ENCODE measurements around the gene HSPA14.
"Not testable (repeated sequence)": the region's sequence is repeated elsewhere in the genome, so short reads cannot be mapped to it uniquely, and the experiment has no call there.

The HSPA14 gene

DNA sequence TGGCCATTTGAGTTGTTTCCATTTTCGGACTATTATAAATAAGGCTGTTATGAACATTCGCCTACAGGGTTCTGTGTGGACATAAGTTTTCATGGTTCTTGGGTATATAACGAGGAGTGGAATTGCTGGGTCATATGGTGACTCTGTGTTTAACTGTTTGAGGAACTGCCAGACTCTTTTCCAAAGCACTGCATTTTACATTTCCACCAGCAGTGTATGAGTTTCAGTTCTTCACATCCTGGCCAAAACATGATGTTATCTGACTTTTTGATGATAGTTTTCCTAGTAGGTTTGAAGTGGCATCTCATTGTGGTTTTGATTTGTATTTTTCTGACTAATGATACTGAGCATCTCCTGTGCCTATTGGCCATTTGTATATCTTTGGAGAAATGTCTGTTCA lies 46.0 kb downstream of the HSPA14 start:
- no peak for DNase-seq

DNA sequence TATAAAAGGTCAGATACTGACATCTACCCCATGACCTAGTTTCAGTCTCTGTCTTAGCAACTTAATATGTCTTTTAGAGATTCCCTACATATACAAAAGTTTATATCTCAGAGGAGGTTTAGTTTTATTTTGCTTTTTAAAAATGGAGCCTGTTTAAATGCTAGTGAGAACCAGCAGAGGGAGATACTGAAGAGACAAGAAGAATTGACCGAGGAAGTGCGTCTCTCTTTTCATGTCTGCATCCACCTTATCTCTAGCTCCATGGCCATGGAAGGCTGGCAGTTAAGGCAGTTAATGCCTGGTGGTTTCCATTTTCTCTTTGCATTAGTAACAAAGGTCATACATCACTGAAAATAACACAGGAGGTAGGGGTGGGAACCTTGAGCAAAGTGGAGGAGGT lies 51.2 kb downstream of the HSPA14 start:
- DNase-seq: peak; percentile 3

DNA sequence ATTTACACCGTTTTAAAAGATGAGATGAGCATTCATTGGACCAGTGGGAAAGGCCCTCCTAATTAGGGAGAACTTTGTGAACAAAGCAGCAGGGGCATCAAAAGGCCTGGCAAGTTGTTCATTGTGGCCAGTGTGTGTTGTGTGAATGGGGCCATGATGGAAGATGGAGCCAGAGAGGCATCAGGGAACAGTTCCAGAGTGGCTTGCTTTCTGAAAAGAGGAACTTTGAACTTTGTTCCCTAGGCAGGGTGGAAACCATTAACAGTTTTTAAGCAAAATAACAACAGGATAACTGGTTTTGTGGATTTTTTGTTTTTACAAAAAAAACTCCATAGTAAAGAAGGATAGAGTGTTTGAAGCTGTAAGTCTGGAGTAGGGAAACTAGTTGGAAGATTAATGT lies 53.0 kb downstream of the HSPA14 start:
- DNase-seq: no peak

DNA sequence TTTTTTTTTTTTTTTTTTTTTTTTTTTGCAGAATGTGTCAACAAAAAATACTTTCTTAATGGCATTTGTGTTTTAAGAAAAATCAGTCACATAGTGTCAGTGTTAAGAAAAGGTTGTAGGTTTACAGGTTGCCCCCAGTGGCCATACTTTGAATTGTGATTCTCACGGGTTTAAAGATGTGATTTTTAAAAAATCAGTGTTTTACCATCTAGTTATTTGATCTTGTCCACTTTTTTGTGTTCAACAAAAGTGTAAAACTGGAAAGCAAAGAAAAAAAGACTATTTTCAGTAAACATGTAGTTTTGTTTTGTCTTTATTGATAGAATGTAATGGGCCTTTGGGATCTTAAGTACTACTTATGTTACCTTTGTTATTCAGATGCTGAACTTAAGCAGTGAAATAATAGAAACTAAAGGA lies 66.2 kb downstream of the HSPA14 start:
- DNase-seq: no peak

DNA sequence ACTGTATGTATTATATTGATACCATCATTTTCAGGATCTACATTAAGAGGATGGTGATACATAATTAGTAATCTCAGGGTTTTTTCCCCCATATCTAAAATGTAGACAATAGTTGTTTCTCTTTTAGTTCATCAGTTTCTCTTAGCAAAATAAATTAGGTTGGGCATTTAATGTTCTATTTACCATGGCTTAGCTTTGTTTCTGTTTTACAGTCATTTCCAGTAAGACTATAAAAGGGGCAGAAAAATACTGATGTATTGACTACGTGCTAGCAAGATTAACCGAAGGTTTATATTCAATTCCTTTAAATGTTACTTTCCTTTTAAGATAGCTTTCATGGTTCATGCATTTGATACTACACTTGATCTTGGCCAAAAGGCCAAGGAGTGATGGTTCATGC lies 66.8 kb downstream of the HSPA14 start:
- no peak for DNase-seq

DNA sequence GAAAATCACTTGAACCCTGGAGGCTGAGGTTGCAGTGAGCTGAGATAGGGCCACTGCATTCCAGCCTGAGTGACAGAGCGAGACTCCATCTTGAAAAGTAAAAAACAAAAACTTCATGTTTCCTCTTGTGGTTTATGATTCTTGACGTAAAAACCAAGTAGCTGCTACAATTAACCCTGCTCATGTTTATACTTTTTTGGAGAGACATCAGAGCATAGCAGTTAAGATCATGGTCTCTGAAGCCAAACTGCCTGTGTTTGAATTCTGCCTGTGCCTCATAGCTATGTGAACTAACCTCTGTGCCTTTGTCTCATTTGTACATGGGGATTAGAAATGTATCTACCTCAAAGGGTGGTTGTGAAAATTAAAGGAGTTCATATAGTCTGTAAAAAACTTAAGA lies 67.8 kb downstream of the HSPA14 start:
- DNase-seq: no peak

DNA sequence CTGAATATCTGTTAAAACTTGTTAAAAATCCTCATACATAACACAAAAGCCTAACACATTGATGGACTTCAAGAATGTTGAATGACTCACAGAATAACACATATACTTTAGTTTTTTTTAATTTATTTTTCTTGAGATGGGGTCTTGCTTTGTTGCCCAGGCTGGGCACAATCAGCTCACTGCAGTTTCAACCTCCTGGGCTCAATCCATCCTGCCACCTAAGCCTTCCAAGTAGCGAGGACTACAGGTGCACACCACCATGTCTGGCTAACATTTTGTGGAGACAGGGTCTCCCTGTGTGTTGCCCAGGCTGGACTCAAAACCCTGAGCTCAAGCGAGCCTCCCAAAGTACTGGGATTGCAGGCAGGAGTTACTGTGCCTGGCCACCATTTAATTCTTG lies 68.7 kb downstream of the HSPA14 start:
- no peak for DNase-seq

DNA sequence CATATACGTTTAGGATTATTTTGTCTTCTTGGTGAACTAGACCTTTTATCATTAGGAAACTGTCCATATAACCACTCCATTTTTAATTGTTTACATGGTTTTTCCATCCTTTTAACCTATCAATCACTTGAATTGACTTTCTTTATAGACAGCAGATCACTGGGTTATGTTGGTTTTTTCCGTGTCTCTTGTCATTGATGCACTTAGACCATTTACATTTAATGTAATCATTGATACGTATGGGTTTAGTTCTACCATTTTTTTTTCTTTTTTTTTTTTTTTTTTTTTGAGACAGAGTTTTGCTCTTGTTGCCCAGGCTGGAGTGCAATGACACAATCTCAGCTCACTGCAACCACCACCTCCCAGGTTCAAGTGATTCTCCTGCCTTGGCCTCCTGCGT lies 69.5 kb downstream of the HSPA14 start:
- not testable (repeated sequence) for DNase-seq

DNA sequence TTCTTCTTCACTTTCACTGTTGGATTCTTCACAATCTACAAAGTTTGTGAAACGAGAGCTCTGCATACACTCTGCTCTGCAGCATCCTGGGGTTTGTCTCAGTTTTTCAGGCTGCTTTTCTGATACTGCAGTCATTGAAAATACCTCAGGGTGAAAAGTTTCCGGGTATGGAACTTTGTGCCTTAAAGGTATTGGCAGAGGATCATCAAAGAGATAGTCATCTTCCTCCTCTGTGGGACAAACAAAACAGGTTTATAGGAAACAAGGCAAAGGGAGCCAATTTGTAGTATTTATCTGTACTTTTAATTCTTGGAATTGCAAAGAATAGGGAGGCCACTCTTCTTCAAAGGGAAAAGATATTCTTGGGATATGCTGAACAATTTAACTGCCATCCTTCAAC lies 71.0 kb downstream of the HSPA14 start:
- no peak for DNase-seq

DNA sequence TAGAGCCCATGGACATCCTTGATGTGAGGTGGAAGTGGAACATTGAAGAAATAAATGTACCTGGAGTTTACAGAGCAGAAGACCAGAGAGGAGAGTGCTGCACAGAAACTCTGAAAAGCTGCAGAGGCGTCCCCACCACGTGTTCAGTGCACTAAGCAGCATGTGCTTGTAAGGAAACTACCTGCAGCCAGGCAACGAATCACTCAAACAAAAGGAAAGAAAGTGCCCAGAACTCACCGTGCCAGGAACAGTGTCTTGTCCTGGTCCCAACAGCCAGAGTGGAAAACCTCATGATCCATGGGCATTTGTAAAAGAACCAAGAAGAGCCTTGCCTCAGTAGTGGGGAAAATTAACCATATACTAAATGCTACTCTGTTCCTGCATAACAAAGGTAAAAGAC lies 72.8 kb downstream of the HSPA14 start:
- no peak for DNase-seq

DNA sequence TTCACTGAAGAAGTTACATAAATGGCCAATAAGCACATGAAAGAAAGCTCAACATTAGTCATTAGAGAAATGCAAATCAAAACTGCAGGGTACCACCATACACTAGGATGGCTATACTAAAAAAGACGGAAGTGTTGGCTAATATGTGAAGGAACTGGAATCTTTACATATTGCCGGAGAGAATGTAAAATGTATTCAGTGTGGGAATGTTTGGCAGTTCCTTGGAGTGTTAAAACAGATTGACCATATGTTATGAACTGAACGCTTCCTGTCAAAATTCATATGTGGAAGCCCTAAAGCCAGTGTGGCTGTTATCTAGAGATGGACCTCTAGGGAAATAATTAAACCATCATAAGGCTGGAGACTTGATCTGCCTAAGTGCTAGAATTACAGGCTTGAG lies 73.7 kb downstream of the HSPA14 start:
- DNase-seq: no peak

DNA sequence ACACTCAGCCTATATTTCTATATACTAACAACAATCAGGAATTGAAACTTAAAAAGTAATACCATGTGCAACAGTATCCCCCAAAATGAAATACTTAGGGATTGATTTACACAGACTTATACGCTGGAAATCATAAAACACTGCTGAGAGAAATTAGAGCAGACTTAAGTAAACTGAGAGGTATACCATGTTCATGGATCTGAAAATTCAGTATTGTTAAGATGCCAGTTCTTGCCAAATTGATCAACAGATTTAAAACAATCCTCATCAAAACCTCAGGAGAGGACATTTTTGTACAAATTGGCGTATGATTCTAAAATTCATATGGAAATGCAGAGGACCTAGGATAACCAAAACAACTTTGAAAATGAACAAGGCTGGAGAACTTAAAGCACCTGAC lies 78.5 kb downstream of the HSPA14 start:
- no peak for DNase-seq

DNA sequence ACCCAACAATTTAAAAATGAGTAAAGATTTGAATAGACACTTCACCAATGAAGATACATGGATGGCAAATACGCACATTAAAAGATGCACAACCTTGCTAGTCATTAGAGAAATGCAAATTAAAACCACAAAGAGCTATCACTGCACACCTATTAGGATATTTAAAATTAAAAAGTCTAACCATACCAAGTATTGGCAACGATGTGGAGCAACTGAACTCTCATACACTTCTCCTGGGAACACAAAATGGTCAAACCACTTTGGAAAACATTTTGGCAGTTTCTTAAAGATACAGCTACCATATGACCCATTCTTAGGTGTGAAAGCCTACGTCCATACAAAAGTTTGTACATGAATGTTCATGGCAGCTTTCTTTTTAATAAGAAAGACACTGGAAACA lies 79.7 kb downstream of the HSPA14 start:
- no peak for DNase-seq

DNA sequence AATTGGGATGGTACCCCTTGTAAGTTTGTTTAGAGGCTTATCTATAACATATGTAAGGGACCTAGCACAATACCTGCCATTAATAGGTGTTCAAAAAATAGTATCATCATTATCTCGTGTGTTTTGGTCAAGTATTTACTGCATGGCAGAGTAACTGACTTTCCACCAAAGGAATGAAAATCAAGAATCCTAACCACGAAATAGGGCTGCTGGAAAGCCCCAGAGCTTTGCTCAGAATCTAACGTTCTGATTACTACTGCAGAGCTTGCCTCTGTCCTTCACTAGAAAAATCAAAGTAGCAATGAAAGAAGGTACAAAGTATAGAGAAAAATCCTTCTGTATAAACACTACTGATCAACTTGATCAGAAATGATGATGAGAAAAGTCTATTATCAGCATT lies 80.9 kb downstream of the HSPA14 start:
- no peak for DNase-seq

Data from NCI-H2227 treated with DMSO at 0.1 percent for 48 hours (cell line).